Activated naive CD8-positive, alpha-beta T cell treated with anti-CD3 and anti-CD28 coated beads, Interleukin-2, amount 10 ng/mL, durations not matched to agents 7 days and 5 days (primary cell): ENCODE measurements around the gene ZNF699. TPM values are rescaled to one million over a fixed set of nuclear protein-coding genes. Genes with fewer than 3 reads are reported as not detected.

Source experiments
- total RNA-seq, 2 experiments: library from RNA; stranded (reverse); gene quantifications; one replicate each; pipeline ENCODE4 v1.2.3, GENCODE V29; 2021

Gene ZNF699
- total RNA-seq, 2 experiments from 2014 or later, result 13.1 to 14.2 TPM

Other genes with a start within 250 kb of the ZNF699 start
- not detected for gene OR1M1, start 222.8 kb downstream of the ZNF699 start, total RNA-seq
- gene OR7G2, start 202.4 kb downstream of the ZNF699 start, total RNA-seq, result not detected
- not detected for gene OR7G1, start 194.1 kb downstream of the ZNF699 start, total RNA-seq
- not detected for gene OR7G3, start 182.9 kb downstream of the ZNF699 start, total RNA-seq
- 10 to 100 TPM; 49.7 to 50.0 TPM for gene ZNF317, start 169.4 kb downstream of the ZNF699 start, total RNA-seq
- gene OR7D2, start 130.9 kb downstream of the ZNF699 start, total RNA-seq, result not detected
- gene OR7D4, start 90.2 kb downstream of the ZNF699 start, total RNA-seq, result not detected
- not detected for gene OR7E24, start 58.9 kb downstream of the ZNF699 start, total RNA-seq
- 10 to 100 TPM; 29.1 to 29.6 TPM for gene ZNF559, start 14.3 kb upstream of the ZNF699 start, total RNA-seq
- 1 to 10 TPM; 1.5 to 2.4 TPM for gene ZNF177, start 53.2 kb upstream of the ZNF699 start, total RNA-seq
- gene ZNF266, start 125.7 kb upstream of the ZNF699 start, total RNA-seq, result 10 to 100 TPM; 68.9 to 72.3 TPM
- gene ZNF560, start 188.8 kb upstream of the ZNF699 start, total RNA-seq, result under 1 TPM; 0.33 to 0.34 TPM
- gene ZNF426, start 228.8 kb upstream of the ZNF699 start, total RNA-seq, result 10 to 100 TPM; 19.1 to 19.8 TPM